ENCODE data around the gene MAGI1.

DNA sequence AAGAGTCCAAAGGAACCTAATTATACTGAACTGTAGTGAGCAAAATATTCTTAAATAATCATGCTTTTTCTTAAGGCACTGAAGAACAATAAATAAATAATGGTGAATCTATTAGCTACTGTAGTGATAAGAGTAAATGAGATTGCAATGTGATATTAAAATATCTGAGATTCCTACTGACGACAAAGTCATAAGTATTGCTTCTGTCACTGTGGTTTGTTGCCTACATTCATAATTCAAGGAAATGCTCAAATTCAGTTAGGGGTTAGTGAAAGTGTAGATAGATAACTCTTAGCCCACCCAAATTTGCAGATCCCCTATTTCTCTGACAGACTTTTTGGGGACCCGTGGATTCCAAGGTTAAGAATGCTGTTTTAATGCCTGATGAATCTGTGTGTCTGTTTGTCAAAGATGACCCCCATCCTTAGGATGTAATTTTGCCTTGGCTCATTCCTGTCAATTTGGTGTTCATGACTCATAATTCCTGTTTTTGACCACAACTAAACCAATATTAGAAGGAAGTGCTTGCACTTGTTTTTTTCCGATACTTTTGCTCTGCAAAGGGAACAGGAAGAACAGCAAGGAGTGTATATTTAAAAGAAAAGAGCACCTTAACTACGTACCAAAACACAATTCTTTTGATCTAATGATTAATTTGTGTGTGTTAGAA is 86.7 kb downstream of the MAGI1 start:
- TF ChIP-seq, protein P1, sequence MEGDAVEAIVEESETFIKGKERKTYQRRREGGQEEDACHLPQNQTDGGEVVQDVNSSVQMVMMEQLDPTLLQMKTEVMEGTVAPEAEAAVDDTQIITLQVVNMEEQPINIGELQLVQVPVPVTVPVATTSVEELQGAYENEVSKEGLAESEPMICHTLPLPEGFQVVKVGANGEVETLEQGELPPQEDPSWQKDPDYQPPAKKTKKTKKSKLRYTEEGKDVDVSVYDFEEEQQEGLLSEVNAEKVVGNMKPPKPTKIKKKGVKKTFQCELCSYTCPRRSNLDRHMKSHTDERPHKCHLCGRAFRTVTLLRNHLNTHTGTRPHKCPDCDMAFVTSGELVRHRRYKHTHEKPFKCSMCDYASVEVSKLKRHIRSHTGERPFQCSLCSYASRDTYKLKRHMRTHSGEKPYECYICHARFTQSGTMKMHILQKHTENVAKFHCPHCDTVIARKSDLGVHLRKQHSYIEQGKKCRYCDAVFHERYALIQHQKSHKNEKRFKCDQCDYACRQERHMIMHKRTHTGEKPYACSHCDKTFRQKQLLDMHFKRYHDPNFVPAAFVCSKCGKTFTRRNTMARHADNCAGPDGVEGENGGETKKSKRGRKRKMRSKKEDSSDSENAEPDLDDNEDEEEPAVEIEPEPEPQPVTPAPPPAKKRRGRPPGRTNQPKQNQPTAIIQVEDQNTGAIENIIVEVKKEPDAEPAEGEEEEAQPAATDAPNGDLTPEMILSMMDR (IDR thresholded peaks at IDR 0.05) = no peak
- TF ChIP-seq RXRA (IDR thresholded peaks at IDR 0.05; ENCODE audit: borderline replicate concordance, low read depth) (no peak), EP300 (IDR thresholded peaks at IDR 0.05; ENCODE audit: borderline replicate concordance in 1 of 2, low read depth in 1 of 2, low read length in 1 of 2) (no peak), SIN3A (IDR thresholded peaks at IDR 0.05; ENCODE audit: borderline replicate concordance, low read depth, low read length) (no peak), RAD21 (IDR thresholded peaks at IDR 0.05; ENCODE audit: low read length) (no peak), FOXM1 (IDR thresholded peaks at IDR 0.05; ENCODE audit: low read depth) (no peak), NFIC (IDR thresholded peaks at IDR 0.05; ENCODE audit: borderline replicate concordance) (no peak; the same call in 1 of the 2 replicates), MXI1 (IDR thresholded peaks at IDR 0.05; ENCODE audit: low read depth, low read length) (no peak), POLR2AphosphoS5 (IDR thresholded peaks at IDR 0.05; ENCODE audit: low read depth, low read length) (no peak)
- TF ChIP-seq, protein P2, sequence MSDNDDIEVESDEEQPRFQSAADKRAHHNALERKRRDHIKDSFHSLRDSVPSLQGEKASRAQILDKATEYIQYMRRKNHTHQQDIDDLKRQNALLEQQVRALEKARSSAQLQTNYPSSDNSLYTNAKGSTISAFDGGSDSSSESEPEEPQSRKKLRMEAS (IDR thresholded peaks at IDR 0.05; ENCODE audit: low read depth) = no peak
- TF ChIP-seq, protein P3, sequence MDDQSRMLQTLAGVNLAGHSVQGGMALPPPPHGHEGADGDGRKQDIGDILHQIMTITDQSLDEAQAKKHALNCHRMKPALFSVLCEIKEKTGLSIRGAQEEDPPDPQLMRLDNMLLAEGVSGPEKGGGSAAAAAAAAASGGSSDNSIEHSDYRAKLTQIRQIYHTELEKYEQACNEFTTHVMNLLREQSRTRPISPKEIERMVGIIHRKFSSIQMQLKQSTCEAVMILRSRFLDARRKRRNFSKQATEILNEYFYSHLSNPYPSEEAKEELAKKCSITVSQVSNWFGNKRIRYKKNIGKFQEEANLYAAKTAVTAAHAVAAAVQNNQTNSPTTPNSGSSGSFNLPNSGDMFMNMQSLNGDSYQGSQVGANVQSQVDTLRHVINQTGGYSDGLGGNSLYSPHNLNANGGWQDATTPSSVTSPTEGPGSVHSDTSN (IDR thresholded peaks at IDR 0.05) = peak; percentile 61
- TF ChIP-seq, protein P4, sequence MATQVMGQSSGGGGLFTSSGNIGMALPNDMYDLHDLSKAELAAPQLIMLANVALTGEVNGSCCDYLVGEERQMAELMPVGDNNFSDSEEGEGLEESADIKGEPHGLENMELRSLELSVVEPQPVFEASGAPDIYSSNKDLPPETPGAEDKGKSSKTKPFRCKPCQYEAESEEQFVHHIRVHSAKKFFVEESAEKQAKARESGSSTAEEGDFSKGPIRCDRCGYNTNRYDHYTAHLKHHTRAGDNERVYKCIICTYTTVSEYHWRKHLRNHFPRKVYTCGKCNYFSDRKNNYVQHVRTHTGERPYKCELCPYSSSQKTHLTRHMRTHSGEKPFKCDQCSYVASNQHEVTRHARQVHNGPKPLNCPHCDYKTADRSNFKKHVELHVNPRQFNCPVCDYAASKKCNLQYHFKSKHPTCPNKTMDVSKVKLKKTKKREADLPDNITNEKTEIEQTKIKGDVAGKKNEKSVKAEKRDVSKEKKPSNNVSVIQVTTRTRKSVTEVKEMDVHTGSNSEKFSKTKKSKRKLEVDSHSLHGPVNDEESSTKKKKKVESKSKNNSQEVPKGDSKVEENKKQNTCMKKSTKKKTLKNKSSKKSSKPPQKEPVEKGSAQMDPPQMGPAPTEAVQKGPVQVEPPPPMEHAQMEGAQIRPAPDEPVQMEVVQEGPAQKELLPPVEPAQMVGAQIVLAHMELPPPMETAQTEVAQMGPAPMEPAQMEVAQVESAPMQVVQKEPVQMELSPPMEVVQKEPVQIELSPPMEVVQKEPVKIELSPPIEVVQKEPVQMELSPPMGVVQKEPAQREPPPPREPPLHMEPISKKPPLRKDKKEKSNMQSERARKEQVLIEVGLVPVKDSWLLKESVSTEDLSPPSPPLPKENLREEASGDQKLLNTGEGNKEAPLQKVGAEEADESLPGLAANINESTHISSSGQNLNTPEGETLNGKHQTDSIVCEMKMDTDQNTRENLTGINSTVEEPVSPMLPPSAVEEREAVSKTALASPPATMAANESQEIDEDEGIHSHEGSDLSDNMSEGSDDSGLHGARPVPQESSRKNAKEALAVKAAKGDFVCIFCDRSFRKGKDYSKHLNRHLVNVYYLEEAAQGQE (IDR thresholded peaks at IDR 0.05; ENCODE audit: low read depth, low read length) = no peak
- TF ChIP-seq, protein P5, sequence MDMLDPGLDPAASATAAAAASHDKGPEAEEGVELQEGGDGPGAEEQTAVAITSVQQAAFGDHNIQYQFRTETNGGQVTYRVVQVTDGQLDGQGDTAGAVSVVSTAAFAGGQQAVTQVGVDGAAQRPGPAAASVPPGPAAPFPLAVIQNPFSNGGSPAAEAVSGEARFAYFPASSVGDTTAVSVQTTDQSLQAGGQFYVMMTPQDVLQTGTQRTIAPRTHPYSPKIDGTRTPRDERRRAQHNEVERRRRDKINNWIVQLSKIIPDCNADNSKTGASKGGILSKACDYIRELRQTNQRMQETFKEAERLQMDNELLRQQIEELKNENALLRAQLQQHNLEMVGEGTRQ (IDR thresholded peaks at IDR 0.05; ENCODE audit: borderline replicate concordance, low read depth, low read length) = no peak

All from SK-N-SH (cell line).